NCI-H128 (cell line): ENCODE measurements around the gene TRA2A.
"Not testable (repeated sequence)": the region's sequence is repeated elsewhere in the genome, so short reads cannot be mapped to it uniquely, and the experiment has no call there.

ENCODE experiments used
- DNase-seq: peaks from one replicate; lab custom pipeline; 2025; ENCODE audit not compliant: unreplicated experiment; lab: John Stamatoyannopoulos, UW

The TRA2A gene

GRCh38 chr7:23513746-23514145 lies 18.0 kb downstream of the TRA2A start:
- DNase-seq: not testable (repeated sequence)

- no peak for DNase-seq
These were observed 37.8 kb downstream of the TRA2A start for GRCh38 chr7:23494009-23494408.

- DNase-seq: no peak
These were observed 40.3 kb downstream of the TRA2A start for GRCh38 chr7:23491502-23491901.

- no peak for DNase-seq
These were observed 41.2 kb downstream of the TRA2A start for GRCh38 chr7:23490357-23491135.

GRCh38 chr7:23488714-23489113 lies 43.1 kb downstream of the TRA2A start:
- not testable (repeated sequence) for DNase-seq

- no peak for DNase-seq
These were observed 44.1 kb downstream of the TRA2A start for GRCh38 chr7:23487670-23488069.

- no peak for DNase-seq
These were observed 45.6 kb downstream of the TRA2A start for GRCh38 chr7:23486002-23486773.

GRCh38 chr7:23482686-23483085 lies 49.1 kb downstream of the TRA2A start:
- DNase-seq: no peak

GRCh38 chr7:23477962-23478866 lies 53.6 kb downstream of the TRA2A start:
- DNase-seq: no peak

GRCh38 chr7:23477157-23477499 lies 54.7 kb downstream of the TRA2A start:
- DNase-seq: no peak

- no peak for DNase-seq
These were observed 55.3 kb downstream of the TRA2A start for GRCh38 chr7:23476286-23477156.

GRCh38 chr7:23475576-23475839 lies 56.3 kb downstream of the TRA2A start:
- DNase-seq: no peak

GRCh38 chr7:23474829-23475575 lies 56.8 kb downstream of the TRA2A start:
- DNase-seq: no peak

- DNase-seq: peak; percentile 92
These were observed 57.5 kb downstream of the TRA2A start for GRCh38 chr7:23474094-23474828.

- no peak for DNase-seq
These were observed 58.0 kb downstream of the TRA2A start for GRCh38 chr7:23473844-23474093.

GRCh38 chr7:23472956-23473843 lies 58.6 kb downstream of the TRA2A start:
- DNase-seq: no peak

- no peak for DNase-seq
These were observed 59.2 kb downstream of the TRA2A start for GRCh38 chr7:23472556-23472955.

- no peak for DNase-seq
These were observed 59.7 kb downstream of the TRA2A start for GRCh38 chr7:23472046-23472445.
